ENCODE results near the gene MRTO4. TPM values are rescaled to one million over a fixed set of nuclear protein-coding genes. Genes with fewer than 3 reads are reported as not detected.

Gene MRTO4
- total and polyA plus RNA-seq, 9 of the 15 experiments (the other 6 are each of a cell fraction or from before 2014, with no cell fraction given): 62.0 to 173 (median 146) TPM

DNA sequence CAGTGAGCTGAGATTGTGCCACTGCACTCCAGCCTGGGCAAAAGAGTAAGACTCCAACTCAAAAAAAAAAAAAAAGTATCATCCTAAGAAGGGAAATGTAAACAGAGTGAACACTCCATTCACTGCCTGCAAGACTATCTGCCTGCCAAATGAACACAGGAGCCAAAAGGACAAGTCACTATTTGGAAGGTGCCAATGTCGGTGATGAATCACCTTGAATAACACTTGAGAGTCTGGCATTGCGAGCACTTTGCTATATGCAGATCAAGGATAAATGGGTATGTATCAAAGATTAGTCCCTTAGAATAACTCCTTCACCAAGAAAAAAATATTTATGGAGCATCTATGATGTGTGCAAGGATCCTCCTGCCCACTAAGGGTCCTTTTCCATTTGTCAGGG lies 48.2 kb upstream of the MRTO4 start:
- Histone ChIP-seq H2AFZ (ENCODE audit: low read depth, low read length) (no peak overlapping the region), H3K27ac (ENCODE audit: extremely low read depth, low read depth, low read length) (no peak overlapping the region), H4K20me1 (replicated peaks; ENCODE audit: control insufficient read depth, insufficient read depth, low read length) (peaks cover 49% of the 10 kb centered on the region), H3K4me3 (no peak overlapping the region), H3K79me2 (ENCODE audit: control insufficient read depth, insufficient read depth, low read length) (peaks cover 96% of the 10 kb centered on the region), H3K9me1 (ENCODE audit: control insufficient read depth, insufficient read depth, low read length) (peaks cover 10% of the 10 kb centered on the region), H3K4me2 (ENCODE audit: insufficient read depth, low read length) (no peak overlapping the region), H3K9me3 (replicated peaks; ENCODE audit: control insufficient read depth, insufficient read depth, low read depth, low read length) (no peaks in the 10 kb centered on the region), H3K9ac (ENCODE audit: insufficient read depth in 1 of 2, low read depth in 2 of 2, low read length in 2 of 2) (no peak overlapping the region), H3K36me3 (ENCODE audit: control insufficient read depth, insufficient read depth, low read length) (peaks cover 73% of the 10 kb centered on the region), H3K4me1 (replicated peaks in 1 of 2; ENCODE audit: control insufficient read depth in 2 of 2, insufficient read depth in 2 of 2, low read length in 2 of 2) (peaks cover 20 to 46% of the 10 kb centered on the region in 2 experiments), H3K27me3 (ENCODE audit: control insufficient read depth in 2 of 2, insufficient read depth in 2 of 2, low read length in 2 of 2) (no peaks in the 10 kb centered on the region)
- ATAC-seq (no peak), FAIRE-seq (no peak), DNase-seq (ENCODE audit: extremely low read depth in 1 of 4, low spot score in 3 of 4) (no peak)
- ChIA-PET POLR2A (interaction anchor here (5.4 kb wide), 1 partner anchor 12 kb away, joined by 19 read pairs; no protein-coding TSS in a partner anchor), CTCF (ENCODE audit: low intra/inter-chr PET ratio) (no interaction called here)
- 94% methylated on average over 2 of the region's 2 CpGs for WGBS (ENCODE audit: insufficient coverage, low coverage, missing lambda C conversion rate)
- BruUV-seq (replicated peaks): no TSS peak
- in situ Hi-C loops (cut with MboI) (no loop called here), intact Hi-C loops (cut with micrococcal nuclease) (no loop called here)
- TF ChIP-seq, protein P1, sequence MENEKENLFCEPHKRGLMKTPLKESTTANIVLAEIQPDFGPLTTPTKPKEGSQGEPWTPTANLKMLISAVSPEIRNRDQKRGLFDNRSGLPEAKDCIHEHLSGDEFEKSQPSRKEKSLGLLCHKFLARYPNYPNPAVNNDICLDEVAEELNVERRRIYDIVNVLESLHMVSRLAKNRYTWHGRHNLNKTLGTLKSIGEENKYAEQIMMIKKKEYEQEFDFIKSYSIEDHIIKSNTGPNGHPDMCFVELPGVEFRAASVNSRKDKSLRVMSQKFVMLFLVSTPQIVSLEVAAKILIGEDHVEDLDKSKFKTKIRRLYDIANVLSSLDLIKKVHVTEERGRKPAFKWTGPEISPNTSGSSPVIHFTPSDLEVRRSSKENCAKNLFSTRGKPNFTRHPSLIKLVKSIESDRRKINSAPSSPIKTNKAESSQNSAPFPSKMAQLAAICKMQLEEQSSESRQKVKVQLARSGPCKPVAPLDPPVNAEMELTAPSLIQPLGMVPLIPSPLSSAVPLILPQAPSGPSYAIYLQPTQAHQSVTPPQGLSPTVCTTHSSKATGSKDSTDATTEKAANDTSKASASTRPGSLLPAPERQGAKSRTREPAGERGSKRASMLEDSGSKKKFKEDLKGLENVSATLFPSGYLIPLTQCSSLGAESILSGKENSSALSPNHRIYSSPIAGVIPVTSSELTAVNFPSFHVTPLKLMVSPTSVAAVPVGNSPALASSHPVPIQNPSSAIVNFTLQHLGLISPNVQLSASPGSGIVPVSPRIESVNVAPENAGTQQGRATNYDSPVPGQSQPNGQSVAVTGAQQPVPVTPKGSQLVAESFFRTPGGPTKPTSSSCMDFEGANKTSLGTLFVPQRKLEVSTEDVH (IDR thresholded peaks at IDR 0.05; ENCODE audit: low read depth, partially characterized antibody): no peak

Data from K562 (cell line).